GM21447 (cell line): ENCODE measurements around the gene KRTAP4-8.
"Not testable (repeated sequence)": the region's sequence is repeated elsewhere in the genome, so short reads cannot be mapped to it uniquely, and the experiment has no call there.

ENCODE experiments used
- ATAC-seq: cut with Tn5 transposase; IDR thresholded peaks from one replicate; pipeline ENCODE4 v1.9.1; 2021; ENCODE audit not compliant: unreplicated experiment

The KRTAP4-8 gene

DNA sequence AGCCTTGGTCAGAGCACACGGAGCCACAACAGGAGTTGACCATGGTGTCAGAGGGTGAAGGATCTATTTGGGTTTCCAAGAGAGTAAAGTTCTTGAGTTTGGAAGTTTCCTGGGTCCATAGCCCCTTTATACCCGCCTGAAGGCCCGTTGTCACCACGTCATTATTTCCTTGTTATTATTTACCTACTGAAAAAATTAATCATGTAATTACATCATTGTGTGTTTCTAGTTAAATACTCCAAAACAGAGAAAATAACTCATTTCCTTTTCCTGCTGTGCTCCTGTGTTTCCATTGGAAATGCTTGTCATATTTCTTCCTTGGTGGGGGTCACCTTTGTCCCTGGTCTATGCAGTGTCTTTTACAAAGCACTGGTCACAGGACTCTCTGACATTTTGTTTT lies at the start of gene KRTAP4-8:
Gene KRTAP4-8 (minus strand): TSS at position 101 of the 400 bp plus-strand sequence. CDS start 58 bp downstream, at position 43.
- no peak for ATAC-seq

DNA sequence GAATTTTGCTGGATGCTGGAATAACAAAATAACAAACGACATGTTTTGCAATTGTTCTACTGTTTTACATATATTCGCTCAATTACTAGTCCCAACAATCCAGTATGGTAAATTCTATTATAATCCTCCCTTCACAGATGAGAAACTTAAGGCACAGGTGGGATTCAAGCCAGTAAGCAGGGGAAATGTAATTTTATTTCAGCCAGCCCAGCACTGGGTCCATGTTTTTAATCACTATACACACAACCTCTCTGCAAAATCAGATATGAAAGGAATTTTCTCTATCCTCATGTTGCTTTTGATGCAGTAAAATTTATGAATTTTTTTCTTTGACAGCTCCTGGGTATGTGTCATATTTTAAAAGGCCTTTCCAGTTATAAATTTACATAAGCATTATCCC lies 47.3 kb upstream of the KRTAP4-8 start:
- no peak for ATAC-seq

DNA sequence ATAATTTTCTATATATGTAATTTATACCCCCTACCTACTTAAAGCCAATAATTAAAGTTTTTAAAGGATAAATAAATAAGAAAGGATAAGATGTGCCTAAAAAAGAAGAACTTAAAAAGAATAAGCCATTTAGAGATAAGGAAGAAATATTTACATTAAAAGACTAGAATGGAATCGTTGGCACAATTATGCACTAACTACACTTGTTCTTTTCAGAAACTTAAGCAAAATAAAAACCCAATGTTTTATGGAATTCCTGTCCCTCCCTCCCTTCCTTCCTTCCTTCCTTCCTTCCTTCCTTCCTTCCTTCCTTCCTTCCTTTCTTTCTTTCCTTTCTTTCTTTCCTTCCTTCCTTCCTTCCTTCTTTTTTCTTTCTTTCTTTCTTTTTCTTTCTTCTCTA lies 46.9 kb upstream of the KRTAP4-8 start:
- no peak for ATAC-seq

DNA sequence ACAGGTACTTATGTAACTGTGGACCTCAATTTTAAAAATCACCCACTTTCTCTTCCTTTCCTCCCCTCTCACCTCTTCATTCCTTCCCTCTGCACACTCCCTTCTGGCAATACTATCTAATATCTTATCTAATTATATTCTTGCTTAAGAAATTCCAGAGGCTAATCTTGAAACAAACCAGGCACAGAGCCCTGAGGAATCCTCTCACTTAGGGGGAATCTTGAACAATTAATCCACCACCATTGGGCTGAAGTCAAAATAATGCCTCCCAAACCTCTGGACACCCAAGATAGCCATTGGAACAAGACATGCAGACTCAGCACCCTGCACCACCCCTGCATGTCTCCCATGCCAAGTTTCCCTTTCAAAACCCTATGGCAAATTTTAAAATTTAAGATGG lies 43.4 kb upstream of the KRTAP4-8 start:
- no peak for ATAC-seq

DNA sequence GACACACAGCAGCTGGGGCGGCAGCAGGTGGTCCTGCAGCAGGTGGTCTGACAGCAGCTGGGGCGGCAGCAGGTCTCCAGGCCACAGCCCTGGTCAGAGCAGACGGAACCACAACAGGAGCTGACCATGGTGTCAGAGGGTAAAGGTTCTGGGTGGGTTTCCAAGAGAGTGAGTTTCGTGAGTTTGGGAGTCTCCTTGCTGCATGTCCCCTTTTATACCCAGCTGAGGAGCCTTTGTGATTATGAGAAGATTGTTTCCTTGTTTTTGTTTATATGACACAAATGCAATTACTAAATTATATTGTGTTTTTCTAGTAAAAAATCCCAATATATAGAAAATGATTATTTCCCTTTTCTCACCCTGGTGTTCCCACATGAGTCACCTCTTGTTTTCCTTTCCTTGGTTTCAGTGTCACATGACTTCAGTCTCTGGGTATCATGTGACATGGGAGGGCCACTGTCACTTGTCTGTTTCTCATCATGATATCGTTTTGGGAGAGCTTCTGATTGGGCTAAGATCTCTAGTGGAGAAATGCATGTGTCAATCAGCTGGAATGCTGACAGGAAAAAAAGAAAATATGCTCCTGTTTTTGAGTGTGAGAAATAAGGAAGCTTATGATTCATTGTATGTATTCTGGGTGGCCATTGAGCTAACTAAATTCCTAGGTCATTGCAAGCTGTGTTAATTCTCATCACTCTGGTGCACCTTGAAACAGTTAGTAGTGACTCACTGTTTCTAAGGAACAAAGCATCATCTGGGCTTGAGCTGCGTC lies 42.6 kb upstream of the KRTAP4-8 start, which contains the start of gene KRTAP4-6:
Gene KRTAP4-6 (minus strand): TSS at position 185 of the 772 bp plus-strand sequence. CDS start 57 bp downstream, at position 128.
- no peak for ATAC-seq

DNA sequence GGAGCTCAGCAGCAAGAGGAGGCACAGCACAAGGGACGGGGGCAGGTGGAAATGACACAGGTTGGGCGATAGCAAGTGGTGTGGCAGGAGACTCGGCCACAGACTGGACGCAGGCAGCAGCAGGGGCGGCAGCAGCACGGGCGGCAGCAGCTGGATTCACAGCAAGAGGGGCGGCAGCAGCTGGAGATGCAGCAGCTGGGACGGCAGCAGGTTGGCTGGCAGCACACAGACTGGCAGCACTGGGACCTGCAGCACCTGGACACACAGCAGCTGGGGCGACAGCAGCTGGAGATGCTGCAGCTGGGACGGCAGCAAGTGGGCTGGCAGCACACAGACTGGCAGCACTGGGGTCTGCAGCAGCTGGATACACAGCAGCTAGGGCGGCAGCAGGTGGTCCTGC lies 41.9 kb upstream of the KRTAP4-8 start:
- not testable (repeated sequence) for ATAC-seq

DNA sequence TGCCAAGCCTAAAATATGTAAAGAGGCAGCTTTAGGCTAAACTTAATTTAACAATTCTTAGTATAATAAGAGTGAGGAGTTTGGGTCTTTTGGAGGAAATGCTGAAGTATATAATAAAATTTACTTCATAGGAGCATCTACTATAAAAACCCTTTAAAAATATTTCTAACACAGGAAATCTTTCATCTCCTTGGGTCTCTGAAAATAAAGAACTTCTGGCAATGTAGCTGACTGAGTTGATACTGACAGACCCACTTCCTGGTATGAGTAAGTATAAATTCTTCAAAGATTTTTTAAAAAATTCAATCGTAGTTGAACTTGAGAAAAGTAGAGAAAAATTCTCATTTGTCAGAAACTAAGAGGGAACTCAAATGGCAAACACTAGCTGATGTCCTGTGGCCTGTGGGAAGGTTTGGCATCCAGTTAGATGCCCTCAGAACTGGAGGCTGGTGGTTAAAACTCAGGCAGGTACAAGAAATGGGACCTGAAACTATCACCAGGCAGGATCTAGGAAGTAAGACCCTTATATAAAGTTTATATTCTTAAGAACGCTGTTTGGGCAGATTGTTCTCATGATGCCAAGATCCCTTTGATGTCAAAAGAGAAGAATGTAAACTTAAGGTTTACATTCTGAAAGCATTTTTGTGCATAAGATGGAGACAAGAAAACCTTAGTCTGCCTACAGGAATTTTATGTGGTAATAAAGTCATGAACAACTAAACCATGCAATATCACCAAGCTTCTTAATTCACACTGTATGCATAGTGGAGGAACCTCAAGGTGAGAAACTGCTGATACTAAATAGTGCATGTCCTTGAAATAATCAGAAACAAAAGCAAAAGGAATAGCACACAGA lies 36.2 kb upstream of the KRTAP4-8 start:
- ATAC-seq: no peak

DNA sequence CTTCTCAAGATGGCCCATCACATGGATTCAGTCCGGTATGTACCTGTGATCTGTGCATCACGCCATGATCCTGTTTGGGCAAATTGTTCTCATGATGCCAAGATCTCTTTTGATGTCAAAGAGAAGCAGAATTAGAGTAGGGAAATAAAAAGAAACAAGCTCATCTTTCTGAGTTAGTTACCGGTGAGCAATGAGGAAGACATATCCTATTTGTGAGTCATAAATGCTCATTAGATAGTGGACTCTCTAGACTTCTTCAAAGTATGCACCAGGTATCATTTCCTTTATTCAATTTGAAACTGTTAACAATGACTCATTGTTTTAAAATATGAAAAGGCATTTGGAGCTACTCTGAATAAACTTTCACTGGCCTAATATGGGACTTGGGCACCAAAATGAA lies 34.0 kb upstream of the KRTAP4-8 start:
- no peak for ATAC-seq

DNA sequence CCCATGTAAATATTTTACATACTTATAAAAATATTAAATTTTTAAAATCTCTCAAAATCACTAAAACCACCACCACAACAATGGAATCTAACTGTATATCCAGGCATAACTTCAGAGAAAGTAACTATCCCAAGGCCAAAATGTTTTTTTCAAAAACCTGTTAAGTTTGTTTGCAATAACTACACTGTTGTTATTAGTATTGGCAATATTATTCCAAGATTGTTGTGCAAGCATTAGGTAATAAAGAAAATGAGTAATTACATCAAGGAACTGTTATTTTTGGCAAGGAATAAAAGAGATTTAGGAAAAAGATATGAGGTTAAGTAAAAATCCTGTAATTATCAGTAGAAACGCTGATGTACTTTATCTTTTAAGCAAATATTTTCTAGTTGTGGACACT lies 29.4 kb upstream of the KRTAP4-8 start:
- no peak for ATAC-seq

DNA sequence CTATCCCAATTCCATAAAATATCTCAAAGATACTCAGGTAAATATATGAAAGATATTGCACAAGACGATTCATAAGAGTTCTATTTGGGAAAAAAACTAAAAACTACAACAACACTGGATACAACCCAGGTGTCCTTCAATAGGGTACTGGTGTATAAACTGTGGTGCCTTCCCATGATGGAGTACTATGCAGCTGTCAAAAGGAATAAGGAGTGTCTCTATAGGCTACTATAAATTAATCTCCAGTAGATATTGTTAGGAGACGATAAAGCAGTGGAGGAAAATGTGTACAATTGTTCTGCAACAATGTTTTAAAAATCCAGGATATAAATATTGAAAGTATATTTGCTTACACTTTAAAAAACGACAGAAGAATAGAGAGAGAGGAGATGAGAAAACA lies 28.5 kb upstream of the KRTAP4-8 start:
- no peak for ATAC-seq

DNA sequence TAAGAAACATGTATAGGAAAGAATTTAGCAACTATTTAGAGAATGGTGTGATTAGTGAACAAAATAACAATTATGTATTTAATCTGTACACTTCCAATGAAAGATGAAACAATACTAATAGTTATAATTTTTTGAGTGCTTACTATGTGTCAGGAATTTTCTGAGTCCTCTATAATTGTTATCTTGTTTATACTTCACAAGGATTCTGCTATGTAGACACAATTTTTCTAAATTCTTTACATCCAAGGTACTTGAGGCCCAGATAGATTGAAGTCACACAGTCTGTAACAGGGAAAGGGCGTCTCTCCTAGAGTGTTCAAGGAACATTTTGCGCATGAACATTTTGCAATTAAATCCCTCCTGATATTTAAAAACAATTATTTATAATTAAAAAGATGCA lies 27.1 kb upstream of the KRTAP4-8 start:
- ATAC-seq: no peak

DNA sequence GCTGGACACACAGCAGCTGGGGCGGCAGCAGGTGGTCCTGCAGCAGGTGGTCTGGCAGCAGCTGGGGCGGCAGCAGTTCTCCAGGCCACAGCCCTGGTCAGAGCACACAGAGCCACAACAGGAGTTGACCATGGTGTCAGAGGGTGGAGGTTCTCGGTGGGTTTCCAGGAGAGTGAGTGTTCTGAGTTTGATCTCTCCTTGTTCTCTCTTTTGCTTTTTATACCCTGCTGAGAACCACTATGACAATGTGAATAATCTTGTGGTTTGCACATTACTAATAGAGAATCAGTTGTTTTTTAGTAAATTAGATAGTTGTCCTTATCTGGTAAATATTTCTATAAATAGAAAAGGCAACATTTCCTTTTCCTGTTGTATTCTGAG lies 26.0 kb upstream of the KRTAP4-8 start, which contains the start of gene KRTAP4-12:
Gene KRTAP4-12 (minus strand): TSS at position 192 of the 381 bp plus-strand sequence. CDS start 60 bp downstream, at position 132.
- not testable (repeated sequence) for ATAC-seq

DNA sequence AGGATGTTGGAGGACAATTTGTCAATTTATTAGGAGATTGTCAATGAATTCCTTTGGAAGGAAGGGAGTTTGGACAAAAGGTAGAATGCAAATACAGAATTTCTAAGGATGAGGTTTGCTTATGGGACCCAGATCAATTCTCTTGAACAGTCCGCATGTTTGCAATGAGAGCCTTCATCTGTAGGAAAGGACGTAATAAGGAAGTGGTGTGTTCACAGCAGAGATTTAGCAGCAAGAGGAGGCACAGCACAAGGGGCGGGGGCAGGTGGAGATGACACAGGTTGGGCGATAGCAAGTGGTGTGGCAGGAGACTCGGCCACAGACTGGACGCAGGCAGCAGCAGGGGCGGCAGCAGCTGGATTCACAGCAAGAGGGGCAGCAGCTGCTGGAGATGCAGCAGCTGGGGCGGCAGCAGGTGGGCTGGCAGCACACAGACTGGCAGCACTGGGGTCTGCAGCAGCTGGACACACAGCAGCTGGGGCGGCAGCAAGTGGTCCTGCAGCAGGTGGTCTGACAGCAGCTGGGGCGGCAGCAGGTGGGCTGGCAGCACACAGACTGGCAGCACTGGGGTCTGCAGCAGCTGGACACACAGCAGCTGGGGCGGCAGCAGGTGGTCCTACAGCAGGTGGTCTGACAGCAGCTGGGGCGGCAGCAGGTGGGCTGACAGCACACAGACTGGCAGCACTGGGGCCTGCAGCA lies 25.5 kb upstream of the KRTAP4-8 start:
- not testable (repeated sequence) for ATAC-seq

DNA sequence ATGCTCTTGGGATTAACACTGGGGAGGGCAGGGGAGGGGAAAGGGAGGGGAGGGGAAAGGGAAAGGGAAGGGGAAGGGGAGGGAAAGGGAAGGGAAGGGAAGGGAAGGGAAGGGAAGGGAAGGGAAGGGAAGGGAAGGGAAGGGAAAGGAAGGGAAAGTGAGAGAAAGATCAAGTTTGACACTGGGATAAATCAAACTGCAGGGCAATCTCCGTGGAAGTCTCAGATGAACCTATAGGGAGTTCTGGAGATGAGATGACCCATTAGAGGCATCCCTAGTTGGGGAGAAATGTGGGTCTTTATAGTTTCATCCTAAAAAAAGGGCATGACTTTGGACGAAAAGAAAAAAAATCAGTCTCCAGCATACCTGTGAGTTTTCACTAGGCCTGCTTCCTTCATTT lies 23.8 kb upstream of the KRTAP4-8 start:
- ATAC-seq: no peak

DNA sequence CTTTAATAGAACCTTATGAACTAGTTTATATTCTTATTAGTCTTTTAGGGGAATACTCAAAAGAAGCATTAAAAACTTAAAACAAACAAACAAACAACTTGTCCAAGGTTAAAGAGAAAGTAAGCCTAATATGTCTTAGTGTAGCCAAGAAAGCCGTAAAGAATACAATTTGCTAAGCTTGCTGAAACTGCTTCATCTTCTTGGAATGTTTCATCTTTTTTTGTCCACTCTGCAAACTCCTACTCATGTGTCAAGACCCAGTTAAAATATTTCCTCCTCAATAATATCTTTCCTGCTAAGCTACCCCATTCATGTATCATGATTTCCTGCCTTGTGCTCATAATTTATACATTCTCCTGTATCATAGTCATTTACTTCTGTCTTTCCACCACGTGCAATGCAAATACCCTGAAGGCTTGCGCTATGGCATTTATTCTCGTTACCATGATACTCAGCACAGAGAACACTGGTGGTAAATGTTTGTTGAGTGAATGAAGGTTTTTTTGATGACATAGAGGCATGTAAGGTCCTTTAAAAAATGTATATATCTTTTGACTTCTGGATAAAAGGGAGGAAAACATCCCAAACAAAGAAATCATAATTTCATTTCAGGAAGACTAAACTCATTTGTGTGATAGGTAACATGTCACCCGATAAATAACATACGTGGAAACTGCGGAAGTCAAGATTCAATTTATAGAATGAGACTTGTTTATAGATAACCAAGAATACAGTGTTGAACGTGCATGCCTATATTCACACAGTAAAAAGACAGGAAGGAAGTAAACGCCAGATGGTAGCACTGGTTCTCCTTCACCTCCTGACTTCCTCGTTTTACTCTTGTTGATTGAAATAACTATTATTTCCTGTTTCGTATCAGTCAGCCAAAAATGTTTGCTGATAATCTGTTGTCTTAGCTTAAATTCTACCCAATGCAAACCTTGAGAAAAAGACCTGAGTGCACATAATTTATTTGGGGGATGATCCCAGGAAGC lies 22.1 kb upstream of the KRTAP4-8 start:
- not testable (repeated sequence) for ATAC-seq

DNA sequence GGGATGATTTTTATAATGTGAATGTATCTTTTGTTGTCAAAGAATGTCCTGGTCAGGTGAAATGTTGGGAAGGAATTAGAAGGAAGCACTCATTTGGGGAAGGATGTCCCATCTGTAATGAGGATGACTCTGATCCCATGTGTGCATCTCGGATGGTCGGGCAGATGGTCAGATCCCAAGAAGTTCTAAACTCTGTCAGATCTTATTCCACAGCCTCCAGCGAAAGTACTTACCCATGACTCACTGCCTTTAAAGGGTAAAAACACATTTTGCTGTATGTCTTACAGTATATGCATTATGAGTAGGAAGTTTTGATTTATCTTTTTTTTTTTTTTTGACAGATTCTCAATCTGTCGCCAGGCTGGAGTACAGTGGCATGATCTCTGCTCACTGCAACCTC lies 20.8 kb upstream of the KRTAP4-8 start:
- ATAC-seq: no peak

DNA sequence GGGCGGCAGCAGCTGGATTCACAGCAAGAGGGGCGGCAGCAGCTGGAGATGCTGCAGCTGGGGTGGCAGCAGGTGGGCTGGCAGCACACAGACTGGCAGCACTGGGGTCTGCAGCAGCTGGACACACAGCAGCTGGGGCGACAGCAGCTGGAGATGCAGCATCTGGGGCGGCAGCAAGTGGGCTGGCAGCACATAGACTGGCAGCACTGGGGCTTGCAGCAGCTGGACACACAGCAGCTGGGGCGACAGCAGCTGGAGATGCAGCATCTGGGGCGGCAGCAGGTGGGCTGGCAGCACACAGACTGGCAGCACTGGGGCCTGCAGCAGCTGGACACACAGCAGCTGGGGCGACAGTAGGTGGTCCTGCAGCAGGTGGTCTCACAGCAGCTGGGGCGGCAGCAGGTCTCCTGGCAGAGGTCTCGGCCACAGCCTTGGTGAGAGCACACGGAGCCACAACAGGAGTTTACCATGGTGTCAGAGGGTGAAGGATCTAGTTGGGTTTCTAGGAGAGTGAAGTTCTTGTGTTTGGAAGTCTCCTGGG lies 20.0 kb upstream of the KRTAP4-8 start, which contains the start of gene KRTAP4-11:
Gene KRTAP4-11 (minus strand): TSS at position 528 of the 541 bp plus-strand sequence. CDS start 58 bp downstream, at position 470.
- ATAC-seq: not testable (repeated sequence)

DNA sequence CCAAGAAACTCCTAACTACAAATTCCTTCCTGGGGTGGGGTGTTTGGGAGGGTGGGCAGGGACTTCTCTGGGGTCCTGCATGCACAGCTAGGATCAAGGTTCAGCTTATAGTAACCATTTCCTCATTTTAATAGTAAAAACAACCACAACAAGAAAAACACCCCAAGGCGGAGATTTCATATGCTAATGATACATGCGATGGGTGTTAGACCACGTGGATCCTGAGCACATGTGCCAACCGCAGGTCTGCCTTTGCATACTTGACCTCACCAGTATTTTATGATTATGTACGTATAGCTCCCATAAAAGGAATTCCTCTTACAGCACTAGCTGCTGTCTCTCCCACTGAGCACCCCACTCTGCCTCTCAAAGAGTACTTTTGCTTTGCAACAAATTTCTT lies 18.4 kb upstream of the KRTAP4-8 start:
- ATAC-seq: no peak

DNA sequence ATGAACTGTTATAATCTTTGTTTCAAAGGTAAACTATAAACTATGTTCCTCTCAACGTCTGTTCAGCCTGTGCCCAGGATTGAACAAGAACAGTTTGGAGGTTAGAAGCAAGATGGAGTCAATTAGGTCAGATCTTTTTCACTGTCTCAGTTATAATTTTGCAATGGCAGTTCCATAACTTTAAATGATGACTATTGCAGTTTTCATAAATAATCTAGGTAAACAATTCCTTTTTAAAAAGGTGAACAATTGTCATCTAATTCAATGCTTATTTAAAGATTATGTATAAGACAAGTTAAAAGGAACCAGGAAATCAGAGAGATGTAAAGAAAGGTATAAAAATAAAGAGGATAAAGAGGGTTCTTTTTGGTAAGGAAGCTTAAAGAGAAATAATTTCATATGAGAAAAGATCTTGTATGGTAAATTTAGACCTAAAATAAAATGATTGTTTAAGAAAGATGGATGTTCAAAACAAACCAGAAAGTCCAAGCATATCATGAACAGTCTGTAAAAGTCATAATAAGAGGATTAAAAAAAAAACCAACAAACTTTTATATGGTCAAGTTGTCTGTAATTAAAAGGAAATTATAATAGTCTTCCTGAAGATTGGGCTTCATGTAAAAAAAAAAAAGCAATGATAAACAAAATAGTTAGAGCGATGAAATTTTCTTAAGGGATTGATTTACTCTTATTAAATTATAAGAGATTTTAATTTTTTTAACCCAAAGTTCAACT lies 13.4 kb upstream of the KRTAP4-8 start:
- no peak for ATAC-seq
